Body of pancreas (tissue), 4 donors: ENCODE measurements around the gene LHCGR. TPM values are rescaled to one million over a fixed set of nuclear protein-coding genes. Genes with fewer than 3 reads are reported as not detected.

Source experiments
- ATAC-seq: fragments of 150-250 bp; one replicate; pipeline ENCODE4 v1.9.1; 2016
- DNase-seq, 4 donors: peaks; one replicate each; pipeline ENCODE4 v3.0.0-alpha.2; 2019
- H3K27ac ChIP-seq, 4 donors: fragments of 200-600 bp; sonication (generic); 1 replicate in 3 of 4; 2 replicates in 1 of 4; pipeline versions ENCODE4 v1.5.1 to v1.6.1; 2016 to 2019; ENCODE audit warnings: mild to moderate bottlenecking in 1 of 4, mixed read lengths in 1 of 4, moderate library complexity in 1 of 4
- H3K27me3 ChIP-seq, 2 donors: fragments of 200-600 bp; sonication (generic); one replicate each; pipeline ENCODE4 v1.6.0; 2016; ENCODE audit warnings: mild to moderate bottlenecking in 1 of 2
- H3K36me3 ChIP-seq, 2 donors: fragments of 200-600 bp; sonication (generic); replicated peaks in 1 of 2; 2 replicates each; pipeline ENCODE4 v1.5.1; 2016; ENCODE audit warnings: low read depth in 2 of 2; ENCODE audit not compliant: insufficient read depth in 1 of 2
- H3K4me1 ChIP-seq: fragments of 200-600 bp; sonication (generic); one replicate; pipeline ENCODE4 v1.6.0; 2016
- H3K4me3 ChIP-seq, 2 donors: fragments of 200-600 bp; sonication (generic); 1 replicate in 1 of 2; 2 replicates in 1 of 2; pipeline ENCODE4 v1.5.1; 2016 to 2019
- H3K9me3 ChIP-seq, 3 donors: fragments of 200-600 bp; sonication (generic); 1 replicate in 2 of 3; 2 replicates in 1 of 3; pipeline ENCODE4 v1.5.1; 2016
- POLR2A ChIP-seq, 3 donors: fragments of 450-650 bp; IDR thresholded peaks; one replicate each; pipeline ENCODE4 v1.6.1; 2016; ENCODE audit warnings: antibody characterized with exemption in 3 of 3, mild to moderate bottlenecking in 2 of 3
- WGBS, 2 donors: methylation state at CpG; one replicate each; pipeline ENCODE4 v1.1.5; 2017; 5-methylcytosine and 5-hydroxymethylcytosine counted together
- intact Hi-C: fragments of 100-400 bp; cut with DNase I; formaldehyde crosslinking; loops from one replicate; pipeline ENCODE4 v1.15.1; 2023
- total RNA-seq, 2 donors: library from RNA; depleted of rRNA; stranded (reverse); fragments of >200 nt; gene quantifications; one replicate each; pipeline ENCODE4 v1.1.0, GENCODE V29; 2016
- TF ChIP-seq, protein P1 (sequence below), 7 experiments: fragments of 450-650 bp in 4 of 7; fragments of 200-600 bp in 3 of 7; sonication (generic) in 3 of 7; IDR thresholded peaks; one replicate each; pipeline ENCODE4 v1.5.1; 2016 to 2019; ENCODE audit warnings: antibody characterized with exemption in 7 of 7

LHCGR gene
- total RNA-seq, 2 donors from 2014 or later: not detected

DNA sequence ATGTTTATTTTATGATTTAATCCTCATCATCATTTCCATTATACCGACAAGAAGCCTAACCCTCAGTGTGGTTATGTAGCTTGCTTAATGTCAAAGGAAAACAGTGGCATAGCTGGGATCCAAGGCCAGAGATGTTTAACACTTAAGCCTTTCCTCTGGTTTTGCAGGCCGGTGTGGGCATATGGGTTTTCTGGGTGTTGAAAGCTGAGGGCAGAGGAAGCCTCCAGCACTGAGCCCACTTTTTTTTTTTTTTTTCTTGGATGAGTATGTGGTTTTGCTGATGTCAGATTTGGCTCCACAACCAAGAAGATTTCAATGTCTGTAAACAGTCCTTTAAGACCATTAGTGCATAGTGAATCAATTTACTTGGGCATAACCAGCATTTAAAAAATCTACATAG lies 41.3 kb downstream of the LHCGR start:
- H3K27ac ChIP-seq: no peak overlapping the region
- TF ChIP-seq, protein P1, sequence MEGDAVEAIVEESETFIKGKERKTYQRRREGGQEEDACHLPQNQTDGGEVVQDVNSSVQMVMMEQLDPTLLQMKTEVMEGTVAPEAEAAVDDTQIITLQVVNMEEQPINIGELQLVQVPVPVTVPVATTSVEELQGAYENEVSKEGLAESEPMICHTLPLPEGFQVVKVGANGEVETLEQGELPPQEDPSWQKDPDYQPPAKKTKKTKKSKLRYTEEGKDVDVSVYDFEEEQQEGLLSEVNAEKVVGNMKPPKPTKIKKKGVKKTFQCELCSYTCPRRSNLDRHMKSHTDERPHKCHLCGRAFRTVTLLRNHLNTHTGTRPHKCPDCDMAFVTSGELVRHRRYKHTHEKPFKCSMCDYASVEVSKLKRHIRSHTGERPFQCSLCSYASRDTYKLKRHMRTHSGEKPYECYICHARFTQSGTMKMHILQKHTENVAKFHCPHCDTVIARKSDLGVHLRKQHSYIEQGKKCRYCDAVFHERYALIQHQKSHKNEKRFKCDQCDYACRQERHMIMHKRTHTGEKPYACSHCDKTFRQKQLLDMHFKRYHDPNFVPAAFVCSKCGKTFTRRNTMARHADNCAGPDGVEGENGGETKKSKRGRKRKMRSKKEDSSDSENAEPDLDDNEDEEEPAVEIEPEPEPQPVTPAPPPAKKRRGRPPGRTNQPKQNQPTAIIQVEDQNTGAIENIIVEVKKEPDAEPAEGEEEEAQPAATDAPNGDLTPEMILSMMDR (IDR thresholded peaks at IDR 0.05): no peak
- TF ChIP-seq POLR2A (IDR thresholded peaks at IDR 0.05): no peak
- H3K27me3 ChIP-seq: no peaks in the 10 kb centered on the region
- no peaks in the 10 kb centered on the region for H3K36me3 ChIP-seq
- ATAC-seq: no peak
- no peaks in the 10 kb centered on the region for H3K9me3 ChIP-seq
- H3K4me1 ChIP-seq: no peaks in the 10 kb centered on the region
- intact Hi-C loops: no loop called here
- DNase-seq: no peak
- no peak overlapping the region for H3K4me3 ChIP-seq
- 38 to 62% methylated on average over 2 of the region's 2 CpGs for WGBS, 2 donors

DNA sequence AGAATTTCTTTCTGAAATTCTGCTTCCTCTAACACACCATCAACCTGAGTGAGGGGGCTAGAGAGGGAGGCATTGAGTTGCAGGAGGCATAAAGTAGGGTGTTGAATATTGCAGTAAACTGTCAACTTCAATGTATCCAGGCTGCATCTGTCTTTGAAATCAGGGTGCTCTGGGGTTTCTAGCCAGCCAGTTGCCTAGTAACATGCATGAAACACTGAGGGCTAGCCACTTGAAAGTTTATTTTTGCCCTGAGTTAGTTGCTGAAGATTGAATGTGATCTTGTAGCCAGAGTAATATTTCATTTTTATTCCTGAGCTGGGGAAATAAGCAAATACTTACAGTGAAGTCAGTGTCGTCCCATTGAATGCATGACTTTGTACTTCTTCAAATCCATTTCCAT lies 41.9 kb downstream of the LHCGR start:
- no peak for DNase-seq
- H3K4me3 ChIP-seq: no peak overlapping the region
- no peaks in the 10 kb centered on the region for H3K9me3 ChIP-seq
- ATAC-seq: no peak
- 58 to 62% methylated on average over 1 of the region's 1 CpG for whole genome bisulfite sequencing, 2 donors
- no peaks in the 10 kb centered on the region for H3K27me3 ChIP-seq
- no peak for TF ChIP-seq POLR2A (IDR thresholded peaks at IDR 0.05)
- TF ChIP-seq, protein P1 (IDR thresholded peaks at IDR 0.05): no peak
- H3K4me1 ChIP-seq: no peaks in the 10 kb centered on the region
- H3K36me3 ChIP-seq: no peaks in the 10 kb centered on the region
- intact Hi-C loops: no loop called here
- no peak overlapping the region for H3K27ac ChIP-seq

DNA sequence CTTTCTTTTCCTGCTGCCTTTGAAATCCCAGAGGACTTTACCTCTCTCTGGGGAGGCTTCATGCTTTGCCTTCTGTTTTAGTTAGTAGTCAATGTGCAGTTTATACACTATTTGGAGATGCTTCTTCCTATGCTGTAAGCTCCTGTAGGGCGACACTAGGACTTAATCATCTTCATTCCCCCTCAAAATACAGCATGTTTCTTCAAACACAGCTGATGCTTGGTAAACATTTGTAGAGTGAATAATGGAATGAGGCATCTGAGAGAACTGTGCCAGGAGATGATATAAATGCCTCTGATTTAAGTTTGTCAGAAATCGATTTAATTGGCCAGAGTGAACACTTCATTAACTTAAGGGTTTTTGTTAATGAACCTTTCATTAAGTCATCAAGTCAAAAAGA lies 43.4 kb downstream of the LHCGR start:
- Histone ChIP-seq H3K27me3 (no peaks in the 10 kb centered on the region), H3K4me1 (no peaks in the 10 kb centered on the region), H3K9me3 (no peaks in the 10 kb centered on the region), H3K36me3 (no peaks in the 10 kb centered on the region), H3K27ac (no peak overlapping the region), H3K4me3 (no peak overlapping the region)
- ATAC-seq (no peak), DNase-seq (no peak)
- 33 to 53% methylated on average over 2 of the region's 2 CpGs for WGBS, 2 donors
- intact Hi-C loops: no loop called here
- TF ChIP-seq POLR2A (IDR thresholded peaks at IDR 0.05): no peak
- TF ChIP-seq, protein P1 (IDR thresholded peaks at IDR 0.05): no peak

DNA sequence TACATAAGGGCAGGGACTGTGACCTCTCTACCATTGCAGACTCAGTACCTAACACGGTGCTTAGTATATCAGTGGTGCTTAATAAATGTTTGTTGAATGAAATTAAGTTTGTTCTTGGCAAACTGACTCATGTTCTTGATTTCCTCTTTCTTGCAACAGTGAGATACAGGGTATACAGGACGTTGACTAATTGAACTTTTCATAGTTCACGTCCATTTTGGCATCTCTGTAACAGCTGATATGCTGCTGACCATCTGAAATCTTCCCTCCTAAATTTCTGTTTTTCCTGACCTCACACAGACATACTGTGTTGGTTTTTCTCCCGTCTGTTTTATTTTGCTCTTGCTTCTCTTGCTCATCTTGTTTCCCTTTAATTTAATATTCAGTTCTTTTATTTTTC lies 44.2 kb downstream of the LHCGR start:
- 34 to 46% methylated on average over 4 of the region's 4 CpGs for WGBS, 2 donors
- Histone ChIP-seq H3K27ac (no peak overlapping the region), H3K36me3 (no peaks in the 10 kb centered on the region), H3K4me1 (no peaks in the 10 kb centered on the region), H3K4me3 (no peak overlapping the region), H3K9me3 (no peaks in the 10 kb centered on the region), H3K27me3 (no peaks in the 10 kb centered on the region)
- TF ChIP-seq, protein P1 (IDR thresholded peaks at IDR 0.05): no peak
- TF ChIP-seq POLR2A (IDR thresholded peaks at IDR 0.05): no peak
- intact Hi-C loops: no loop called here
- DNase-seq: no peak
- ATAC-seq: no peak

DNA sequence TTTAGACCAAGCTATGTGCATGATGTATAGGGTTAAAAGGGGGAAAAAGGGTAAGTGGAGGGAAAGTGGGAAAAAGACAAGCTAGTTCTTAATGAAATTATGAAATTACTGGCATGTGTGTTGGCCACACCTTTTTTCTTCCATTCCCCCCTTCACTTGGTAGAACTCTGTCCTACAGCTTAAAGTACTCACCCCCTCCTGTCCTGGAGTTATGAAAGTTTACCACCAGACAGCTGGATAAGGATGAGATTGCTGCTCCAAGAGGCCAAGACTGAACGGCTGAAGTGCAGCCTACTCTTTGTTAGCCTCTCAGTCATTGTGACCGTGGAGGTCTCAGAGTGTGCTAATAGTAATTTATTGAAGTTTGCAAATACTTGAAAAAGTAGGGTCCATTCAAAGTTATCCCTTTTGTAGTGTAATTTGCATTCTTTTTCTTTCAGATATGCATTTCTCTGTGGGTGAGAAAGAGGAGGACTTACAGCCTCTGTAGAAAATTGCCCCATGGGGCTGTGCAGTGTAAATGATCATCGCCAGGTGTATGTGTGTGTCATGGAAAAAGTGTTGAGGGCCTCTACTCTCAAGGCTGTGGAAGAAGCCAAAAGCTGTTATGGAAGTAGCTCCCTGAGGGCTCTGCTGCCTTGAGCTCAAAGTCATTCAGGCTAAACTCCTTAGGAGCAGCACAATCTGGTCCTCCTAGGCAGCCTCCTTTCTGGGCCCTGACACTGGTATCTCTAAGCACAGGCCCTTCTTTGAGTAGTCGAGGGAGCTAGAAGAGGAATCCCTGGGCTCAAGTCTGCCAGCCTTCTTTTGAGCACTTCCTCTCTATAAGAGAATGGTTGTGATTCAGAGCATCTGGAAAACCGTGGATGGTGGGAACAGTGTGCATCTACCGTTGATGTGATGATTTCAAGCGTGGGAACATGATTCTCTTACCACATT lies 46.2 kb downstream of the LHCGR start:
- Histone ChIP-seq H3K9me3 (no peaks in the 10 kb centered on the region), H3K4me3 (no peak overlapping the region), H3K36me3 (no peaks in the 10 kb centered on the region), H3K27me3 (no peaks in the 10 kb centered on the region), H3K27ac (no peak overlapping the region), H3K4me1 (no peaks in the 10 kb centered on the region)
- intact Hi-C loops: no loop called here
- 56% methylated on average over 7 of the region's 7 CpGs for WGBS, 2 donors
- TF ChIP-seq, protein P1 (IDR thresholded peaks at IDR 0.05): no peak
- no peak for TF ChIP-seq POLR2A (IDR thresholded peaks at IDR 0.05)
- no peak for DNase-seq
- no peak for ATAC-seq
